Gastroesophageal sphincter (tissue), 4 donors: ENCODE measurements around the gene ITGB8. TPM values are rescaled to one million over a fixed set of nuclear protein-coding genes. Genes with fewer than 3 reads are reported as not detected.

ENCODE experiments used
- ATAC-seq: fragments of 150-250 bp; one replicate; pipeline ENCODE4 v1.9.1; 2016; ENCODE audit warnings: mild to moderate bottlenecking, moderate library complexity
- H3K27ac ChIP-seq, 4 donors: fragments of 200-600 bp; sonication (generic) in 3 of 4; 1 replicate in 3 of 4; 2 replicates in 1 of 4; pipeline ENCODE4 v1.5.1; 2016 to 2019
- H3K27me3 ChIP-seq: fragments of 200-600 bp; sonication (generic); one replicate; pipeline ENCODE4 v1.5.1; 2019
- H3K36me3 ChIP-seq, 2 donors: fragments of 200-600 bp; sonication (generic); one replicate each; pipeline ENCODE4 v1.5.1; 2019; ENCODE audit warnings: control low read depth in 1 of 2
- H3K4me1 ChIP-seq, 3 donors: fragments of 200-600 bp; sonication (generic); 1 replicate in 2 of 3; 2 replicates in 1 of 3; pipeline ENCODE4 v1.5.1; 2016 to 2019; ENCODE audit warnings: control low read depth in 2 of 3
- H3K4me3 ChIP-seq, 2 donors: fragments of 200-600 bp; sonication (generic); one replicate each; pipeline ENCODE4 v1.5.1; 2019; ENCODE audit warnings: mild to moderate bottlenecking in 1 of 2, moderate library complexity in 1 of 2
- H3K9me3 ChIP-seq, 3 donors: fragments of 200-600 bp; sonication (generic); one replicate each; pipeline ENCODE4 v1.5.1; 2017 to 2019; ENCODE audit warnings: control low read depth in 2 of 3
- CTCF ChIP-seq, 4 experiments: fragments of 200-600 bp in 2 of 4; fragments of 450-650 bp in 2 of 4; sonication (generic) in 1 of 4; IDR thresholded peaks; one replicate each; pipeline ENCODE4 v1.5.1; 2017 to 2019; ENCODE audit warnings: antibody characterized with exemption in 4 of 4, mild to moderate bottlenecking in 2 of 4, moderate library complexity in 2 of 4
- EP300 ChIP-seq: sonication (generic); formaldehyde crosslinking; IDR thresholded peaks from one replicate; pipeline ENCODE4 v1.6.1; 2017; ENCODE audit warnings: antibody characterized with exemption, mild to moderate bottlenecking
- POLR2A ChIP-seq, 2 donors: fragments of 450-650 bp; IDR thresholded peaks; one replicate each; pipeline ENCODE4 v1.6.1; 2017; ENCODE audit warnings: antibody characterized with exemption in 2 of 2, mild to moderate bottlenecking in 2 of 2, moderate library complexity in 1 of 2
- POLR2AphosphoS5 ChIP-seq: sonication (generic); formaldehyde crosslinking; IDR thresholded peaks from one replicate; pipeline ENCODE4 v1.6.1; 2017; ENCODE audit warnings: antibody characterized with exemption
- WGBS, 2 donors: methylation state at CpG; one replicate each; pipeline ENCODE4 v1.1.5; 2018; ENCODE audit warnings: low coverage in 1 of 2; 5-methylcytosine and 5-hydroxymethylcytosine counted together
- total RNA-seq, 4 donors: library from RNA; depleted of rRNA; stranded (reverse); fragments of >200 nt; gene quantifications; one replicate each; pipeline ENCODE4 v1.1.0, GENCODE V29; 2016

The ITGB8 gene
- total RNA-seq, 4 donors from 2014 or later, result 16.2 to 34.2 (median 27.1) TPM

DNA sequence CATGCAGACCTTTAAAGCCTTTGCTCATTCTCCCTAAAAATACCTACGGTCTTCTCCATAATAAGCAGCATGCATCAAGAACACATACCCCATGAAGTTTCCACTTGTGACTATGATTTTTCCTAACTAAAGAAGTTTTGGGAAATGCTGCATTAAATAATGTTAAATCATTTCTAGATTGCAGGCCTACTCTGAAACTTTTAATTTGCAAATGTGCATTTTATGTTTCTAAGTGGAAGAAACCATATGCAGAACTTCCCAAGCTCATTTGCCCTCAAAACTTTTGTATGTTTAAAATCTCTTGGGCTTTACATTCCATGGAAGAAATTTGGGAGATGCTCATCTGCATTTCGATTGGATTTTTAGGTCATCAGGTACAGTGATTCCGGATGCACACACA is 63.6 kb downstream of the ITGB8 start:
- WGBS, 2 donors, result 90 to 100% methylated on average over 3 of the region's 3 CpGs
- Histone ChIP-seq H3K4me3 (no peak overlapping the region), H3K4me1 (no peaks in the 10 kb centered on the region), H3K36me3 (peaks cover 0 to 56% of the 10 kb centered on the region in 2 donors), H3K27ac (no peak overlapping the region), H3K9me3 (no peaks in the 10 kb centered on the region), H3K27me3 (no peaks in the 10 kb centered on the region)
- no peak for TF ChIP-seq EP300
- TF ChIP-seq POLR2A (IDR thresholded peaks at IDR 0.05), result no peak
- TF ChIP-seq POLR2AphosphoS5, result no peak
- TF ChIP-seq CTCF (IDR thresholded peaks at IDR 0.05), result no peak
- no peak for ATAC-seq

GRCh38 chr7:20395104-20395503 is 64.4 kb downstream of the ITGB8 start:
- Histone ChIP-seq H3K27ac (no peak overlapping the region), H3K4me1 (no peaks in the 10 kb centered on the region), H3K9me3 (no peaks in the 10 kb centered on the region), H3K27me3 (no peaks in the 10 kb centered on the region), H3K36me3 (peaks cover 0 to 56% of the 10 kb centered on the region in 2 donors), H3K4me3 (no peak overlapping the region)
- WGBS, 2 donors, result 87 to 91% methylated on average over 4 of the region's 4 CpGs
- no peak for ATAC-seq
- TF ChIP-seq POLR2A (IDR thresholded peaks at IDR 0.05), result no peak
- no peak for TF ChIP-seq POLR2AphosphoS5
- TF ChIP-seq EP300, result no peak
- TF ChIP-seq CTCF (IDR thresholded peaks at IDR 0.05), result no peak

GRCh38 chr7:20395511-20395910 is 64.8 kb downstream of the ITGB8 start:
- TF ChIP-seq POLR2A (IDR thresholded peaks at IDR 0.05) (no peak), CTCF (IDR thresholded peaks at IDR 0.05) (no peak), EP300 (no peak), POLR2AphosphoS5 (no peak)
- ATAC-seq, result no peak
- no peaks in the 10 kb centered on the region for H3K9me3 ChIP-seq
- WGBS, 2 donors, result 91 to 95% methylated on average over 2 of the region's 2 CpGs
- H3K4me3 ChIP-seq, result no peak overlapping the region
- no peaks in the 10 kb centered on the region for H3K4me1 ChIP-seq
- H3K27ac ChIP-seq, result no peak overlapping the region
- no peaks in the 10 kb centered on the region for H3K27me3 ChIP-seq
- peaks cover 0 to 56% of the 10 kb centered on the region in 2 donors for H3K36me3 ChIP-seq

GRCh38 chr7:20399521-20399920 is 68.8 kb downstream of the ITGB8 start:
- H3K36me3 ChIP-seq, result peaks cover 0 to 29% of the 10 kb centered on the region in 2 donors
- TF ChIP-seq EP300, result no peak
- TF ChIP-seq POLR2AphosphoS5, result no peak
- TF ChIP-seq POLR2A (IDR thresholded peaks at IDR 0.05), result no peak
- TF ChIP-seq CTCF (IDR thresholded peaks at IDR 0.05), result no peak
- no peaks in the 10 kb centered on the region for H3K27me3 ChIP-seq
- no peak overlapping the region for H3K27ac ChIP-seq
- H3K9me3 ChIP-seq, result no peaks in the 10 kb centered on the region
- 92 to 96% methylated on average over 2 of the region's 2 CpGs for WGBS, 2 donors
- peaks cover 4 to 22% (median 6%) of the 10 kb centered on the region in 3 donors for H3K4me1 ChIP-seq
- no peak for ATAC-seq
- no peak overlapping the region for H3K4me3 ChIP-seq

GRCh38 chr7:20401861-20402746 is 71.4 kb downstream of the ITGB8 start:
- Histone ChIP-seq H3K4me1 (peaks cover 6 to 35% (median 6%) of the 10 kb centered on the region in 3 donors), H3K9me3 (no peaks in the 10 kb centered on the region), H3K27me3 (no peaks in the 10 kb centered on the region), H3K36me3 (peaks cover 0 to 4% of the 10 kb centered on the region in 2 donors), H3K4me3 (no peak overlapping the region), H3K27ac (peak overlapping the region in 2 of 4 donors; percentile 17 to 36)
- 8 to 13% methylated on average over 3 of the region's 3 CpGs for WGBS, 2 donors
- TF ChIP-seq POLR2A (IDR thresholded peaks at IDR 0.05), result no peak
- no peak for TF ChIP-seq POLR2AphosphoS5
- no peak for ATAC-seq
